NCI-H2196 treated with DMSO at 0.1 percent for 48 hours (cell line): Measurements from ENCODE around the gene PLEKHB2.
"Not testable (repeated sequence)": the region's sequence is repeated elsewhere in the genome, so short reads cannot be mapped to it uniquely, and the experiment has no call there.

Source experiments
- DNase-seq: peaks from one replicate; lab custom pipeline; 2025; ENCODE audit not compliant: unreplicated experiment; lab: John Stamatoyannopoulos, UW

PLEKHB2 gene

DNA sequence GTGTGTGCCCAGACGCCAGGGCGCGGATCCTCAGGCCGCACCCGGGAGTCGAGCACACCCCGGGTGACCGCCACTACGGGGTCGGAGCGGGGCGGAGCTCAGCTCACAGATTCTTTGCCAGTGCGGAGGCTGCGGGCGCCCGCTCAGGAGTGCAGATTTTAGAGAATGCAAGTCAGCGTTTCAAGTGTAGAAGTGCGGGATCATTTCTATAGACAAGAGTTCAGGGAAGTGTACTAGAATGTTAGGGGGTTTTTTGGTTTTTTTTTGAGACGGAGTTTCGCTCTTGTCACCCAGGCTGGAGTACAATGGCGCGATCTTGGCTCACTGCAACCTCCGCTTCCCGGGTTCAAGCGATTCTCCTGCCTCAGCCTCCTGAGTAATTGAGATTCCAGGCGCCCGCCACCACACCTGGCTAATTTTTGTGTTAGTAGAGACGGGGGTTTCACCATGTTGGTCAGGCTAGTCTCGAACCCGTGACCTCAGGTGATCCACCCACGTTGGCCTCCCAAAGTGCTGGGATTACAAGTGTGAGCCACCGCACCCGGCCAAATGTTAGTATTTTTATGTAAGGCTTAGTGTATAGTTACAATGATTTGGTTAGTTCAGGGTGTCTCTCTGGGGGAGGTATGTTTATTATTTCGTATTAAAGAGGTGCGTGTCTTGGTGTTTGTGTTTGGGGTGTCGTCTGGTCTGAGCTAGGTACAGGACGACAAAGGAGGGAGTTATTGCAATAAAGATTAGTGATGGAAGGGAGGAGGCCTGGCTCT is 11.3 kb upstream of the PLEKHB2 start:
- peak; percentile 64 for DNase-seq

DNA sequence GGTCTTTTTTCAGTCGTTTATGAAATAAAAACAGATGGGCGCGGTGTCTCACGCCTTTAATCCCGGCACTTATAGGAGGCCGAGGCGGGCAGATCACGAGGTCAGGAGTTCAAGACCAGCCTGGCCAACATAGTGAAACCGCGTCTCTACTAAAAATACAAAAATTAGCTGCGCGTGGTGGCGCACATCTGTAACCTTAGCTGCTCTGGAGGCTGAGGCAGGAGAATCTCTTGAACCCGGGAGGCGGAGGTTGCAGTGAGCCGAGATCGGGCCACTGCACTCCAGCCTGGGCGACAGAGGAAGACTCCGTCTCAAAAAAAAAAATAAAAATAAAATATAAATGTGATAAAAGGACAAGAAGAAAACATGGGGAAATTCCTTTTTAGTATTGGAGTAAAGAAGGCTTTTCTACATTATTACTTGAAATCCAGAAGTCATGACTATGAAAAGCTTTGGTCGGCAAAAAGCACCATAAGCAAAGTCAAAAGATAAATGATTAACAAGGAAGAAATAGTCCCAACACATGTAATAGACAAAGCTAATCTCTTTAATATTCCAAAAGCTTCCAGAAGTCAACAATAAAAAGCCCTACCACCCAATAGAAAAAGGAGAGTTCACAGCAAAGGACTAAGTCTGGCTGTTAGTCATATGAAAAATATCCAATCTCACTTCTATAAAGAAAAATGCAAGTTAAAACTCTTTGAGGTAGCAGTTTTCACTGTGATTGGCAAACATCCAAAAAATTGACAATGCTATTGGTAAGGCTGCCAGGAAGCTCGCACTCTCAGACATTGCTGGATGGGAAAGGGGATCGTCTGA is 10.5 kb upstream of the PLEKHB2 start:
- DNase-seq = no peak

DNA sequence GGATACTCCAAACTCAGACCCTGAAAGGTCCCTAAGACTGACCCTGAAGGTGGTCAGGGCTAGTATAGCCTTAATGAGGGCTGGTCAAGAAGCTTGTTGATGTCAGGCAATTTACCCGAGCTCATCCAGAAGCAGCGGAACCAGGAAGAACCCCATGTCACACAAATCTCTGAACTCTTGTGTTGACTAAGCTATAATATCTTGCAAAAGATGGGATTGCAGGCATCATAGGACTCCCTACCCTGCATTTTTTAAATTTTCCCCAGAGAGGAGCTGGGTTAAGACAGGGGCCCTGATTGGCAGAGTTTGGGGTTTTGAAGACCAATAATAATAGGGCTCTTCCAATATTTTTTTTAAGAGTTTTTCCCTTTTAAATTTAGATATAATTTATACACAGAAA is 2.0 kb upstream of the PLEKHB2 start:
- no peak for DNase-seq

DNA sequence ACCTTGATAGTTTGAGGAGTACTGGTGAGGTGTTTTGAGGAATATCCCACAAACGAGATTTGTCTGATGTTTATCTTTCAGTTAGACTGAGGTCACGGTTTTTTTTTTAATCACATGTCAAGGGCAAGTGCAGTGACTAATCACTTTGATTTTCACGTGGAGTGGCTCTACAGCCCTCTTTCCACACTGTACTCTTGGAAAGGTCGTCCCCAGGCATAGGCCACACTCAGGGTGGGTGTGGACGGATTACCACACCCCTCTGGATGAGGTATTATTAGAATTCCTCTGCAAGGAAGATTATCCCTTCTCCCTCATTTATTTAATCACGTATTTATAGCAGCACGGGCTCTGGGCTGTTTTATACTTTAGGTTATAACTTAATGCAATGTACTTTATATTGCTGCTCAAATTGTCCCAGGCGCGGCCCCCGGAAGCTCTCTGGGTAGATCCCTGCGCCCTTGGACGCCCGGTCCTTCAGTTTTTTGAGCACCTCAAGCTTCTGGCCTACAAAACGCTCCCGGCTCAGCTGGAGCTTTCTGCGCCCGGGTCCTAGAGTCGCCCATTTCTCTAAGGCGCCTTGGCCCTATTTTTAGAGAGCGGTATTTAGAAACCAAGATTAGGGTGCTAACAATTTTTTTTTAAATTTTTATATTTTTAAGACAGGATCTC is 515 bp upstream of the PLEKHB2 start:
- DNase-seq = peak; percentile 83

DNA sequence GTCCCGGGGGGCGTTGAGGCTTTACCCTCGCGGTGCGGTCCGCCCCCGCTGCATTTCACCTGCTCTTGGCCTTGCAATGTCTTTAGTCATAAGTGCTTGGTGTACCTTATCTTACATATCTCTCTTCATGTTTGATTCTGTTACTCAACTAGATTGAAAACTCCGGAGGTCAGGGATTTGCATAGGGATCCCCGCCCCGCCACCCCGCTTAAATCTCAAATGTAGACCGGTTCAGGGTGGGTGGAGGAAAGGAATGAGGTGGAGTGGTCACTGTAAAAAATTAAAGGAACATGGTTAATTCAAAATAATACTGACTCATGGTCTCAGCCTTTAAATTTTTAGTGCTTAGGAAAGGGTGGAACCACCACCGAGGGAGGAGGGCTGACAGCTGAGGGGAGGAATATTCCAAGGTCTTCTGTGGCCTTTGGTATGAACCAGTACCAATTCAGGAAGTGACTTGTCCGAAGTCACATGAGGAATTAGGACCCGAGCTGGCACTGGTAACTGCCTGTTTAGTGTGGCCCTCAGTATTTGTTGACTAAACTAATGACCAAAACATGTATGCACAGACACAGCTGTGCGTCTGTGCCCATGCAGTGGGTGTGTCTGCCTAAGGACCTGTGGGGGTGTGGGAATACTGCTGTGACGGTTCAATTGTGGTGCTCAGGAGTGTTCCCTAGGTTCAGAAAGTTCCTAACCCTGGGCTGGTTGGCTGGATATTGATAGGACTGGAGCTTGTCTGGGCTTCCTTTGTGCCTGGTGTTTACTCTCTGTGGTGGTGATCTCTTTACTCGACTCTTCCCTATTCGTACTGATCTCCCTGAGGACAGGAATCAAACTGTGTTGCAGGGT is 1.0 kb downstream of the PLEKHB2 start:
- peak; percentile 17 for DNase-seq

DNA sequence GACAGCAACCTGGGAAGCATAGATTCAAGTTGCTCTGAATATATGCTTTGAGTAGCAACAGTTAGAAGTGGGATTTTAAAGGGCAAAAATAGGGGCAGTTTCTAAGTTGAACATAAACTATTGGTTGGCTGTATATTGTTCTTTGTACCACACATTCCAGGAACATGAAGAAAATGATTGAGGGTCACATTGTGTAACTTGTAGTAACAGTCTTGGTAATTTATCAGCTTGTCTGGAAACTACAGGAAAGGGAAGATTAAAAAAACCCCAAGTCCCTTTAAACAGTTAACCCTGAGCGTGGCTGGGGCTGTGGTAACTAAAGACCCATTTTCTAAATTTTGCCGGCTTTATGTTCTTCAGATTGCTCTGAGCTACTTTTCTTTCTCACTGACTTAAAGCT is 7.4 kb downstream of the PLEKHB2 start:
- DNase-seq = no peak

DNA sequence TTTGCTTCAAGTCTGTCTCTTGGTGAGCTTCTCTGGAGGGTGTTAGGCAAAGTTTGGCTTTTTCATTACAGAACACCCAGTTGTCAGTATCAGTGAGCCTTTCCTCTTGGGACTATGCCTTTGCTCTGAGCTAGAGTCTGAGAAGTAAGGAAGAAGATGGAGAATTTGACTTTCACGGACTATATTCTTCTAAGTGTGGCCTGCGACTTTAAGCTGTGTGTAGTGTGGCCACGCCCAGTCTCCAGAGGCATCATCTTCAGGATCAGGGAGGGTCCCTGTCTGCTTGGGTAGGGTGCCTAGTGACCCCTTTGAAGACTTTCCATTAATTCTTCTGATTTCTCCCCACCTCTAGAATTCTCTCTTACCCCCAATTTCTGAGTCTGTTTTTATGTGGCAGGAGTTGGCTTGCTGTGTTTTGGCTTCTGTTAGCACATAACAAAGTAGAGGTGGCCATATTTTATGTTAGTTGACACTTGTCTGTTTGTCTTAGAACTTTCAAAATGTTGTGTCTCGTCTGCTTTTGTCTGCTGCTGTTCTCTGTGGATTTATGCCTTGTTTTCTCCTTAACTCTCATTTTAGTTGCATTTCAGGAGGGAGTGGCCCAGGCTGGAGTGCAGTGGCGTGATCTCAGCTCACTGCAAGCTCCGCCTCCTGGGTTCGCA is 8.6 kb downstream of the PLEKHB2 start:
- DNase-seq = no peak

DNA sequence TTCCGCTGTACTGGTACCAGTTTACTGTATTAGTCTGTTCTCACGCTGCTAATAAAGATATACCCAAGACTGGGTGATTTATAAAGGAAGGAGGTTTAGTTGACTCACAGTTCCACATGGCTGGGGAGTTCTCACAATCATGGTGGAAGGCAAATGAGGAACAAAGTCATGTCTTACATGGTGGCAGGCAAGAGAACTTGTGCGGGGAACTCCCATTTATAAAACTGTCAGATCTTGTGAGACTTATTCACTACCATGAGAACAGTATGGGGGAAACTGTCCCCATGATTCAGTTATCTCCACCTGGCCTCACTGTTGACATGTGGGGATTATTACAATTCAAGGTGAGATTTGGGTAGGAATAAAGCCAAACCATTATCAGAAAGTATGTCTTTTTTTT is 9.8 kb downstream of the PLEKHB2 start:
- DNase-seq = not testable (repeated sequence)

DNA sequence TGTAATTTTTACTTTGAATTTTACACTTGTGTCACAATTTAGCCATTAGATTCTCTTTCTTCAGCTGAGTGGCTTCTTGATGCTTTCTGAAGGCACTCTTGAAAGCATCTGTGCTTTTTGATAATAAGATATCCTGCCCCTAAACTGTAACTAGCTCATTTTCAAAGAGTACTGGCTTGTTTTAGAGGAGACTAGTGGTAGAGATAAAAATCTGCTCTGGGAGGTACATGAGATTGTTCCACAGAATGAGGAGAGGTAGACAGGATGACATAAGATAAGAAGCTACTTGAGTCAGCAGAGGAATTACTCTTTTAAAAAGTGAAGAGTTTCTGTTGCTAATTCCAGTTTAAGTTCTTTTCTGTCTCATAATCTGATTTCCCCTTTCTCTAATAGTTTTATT is 10.6 kb downstream of the PLEKHB2 start:
- no peak for DNase-seq

DNA sequence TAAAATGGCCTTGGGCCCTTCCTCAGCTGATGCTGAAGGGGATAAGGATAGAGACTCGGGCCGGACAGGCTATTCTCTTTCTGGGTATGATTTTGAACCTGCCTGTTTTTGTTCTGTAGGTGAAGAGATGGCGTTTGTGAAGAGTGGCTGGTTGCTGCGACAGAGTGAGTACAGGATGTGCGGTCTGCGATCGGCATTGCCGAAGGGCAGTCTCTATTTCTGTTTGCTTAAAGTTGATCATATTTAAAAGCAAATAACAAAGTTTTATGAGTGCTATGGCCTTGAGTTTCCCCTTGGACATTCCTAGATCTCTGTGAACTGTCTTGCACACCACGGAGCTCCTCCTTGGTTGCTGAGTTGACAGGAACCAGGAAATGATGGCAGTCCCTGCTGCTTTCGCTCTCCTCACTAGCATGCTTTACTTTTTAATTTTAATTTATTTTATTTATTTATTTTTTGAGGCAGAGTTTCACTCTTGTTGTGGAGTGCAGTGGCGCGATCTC is 15.7 kb downstream of the PLEKHB2 start:
- DNase-seq = no peak

DNA sequence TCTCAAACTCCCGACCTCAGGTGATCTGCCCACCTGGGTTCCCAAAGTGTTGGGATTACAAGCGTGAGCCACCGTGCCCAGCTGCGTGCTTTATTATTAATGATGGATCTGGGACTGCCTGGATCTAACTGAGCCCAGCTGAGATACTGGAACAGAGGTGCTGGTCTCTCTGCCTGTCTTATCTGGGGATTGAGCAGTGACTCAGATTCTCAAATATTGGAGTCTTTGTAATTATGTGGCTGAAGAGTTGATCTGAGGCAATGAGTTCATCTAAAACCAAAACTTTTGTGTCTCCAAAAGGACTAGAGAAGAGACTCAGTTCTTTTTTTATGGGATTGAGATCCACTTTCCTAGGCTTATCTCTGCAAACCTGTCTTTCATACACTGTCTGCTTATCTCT is 16.3 kb downstream of the PLEKHB2 start:
- DNase-seq = no peak

DNA sequence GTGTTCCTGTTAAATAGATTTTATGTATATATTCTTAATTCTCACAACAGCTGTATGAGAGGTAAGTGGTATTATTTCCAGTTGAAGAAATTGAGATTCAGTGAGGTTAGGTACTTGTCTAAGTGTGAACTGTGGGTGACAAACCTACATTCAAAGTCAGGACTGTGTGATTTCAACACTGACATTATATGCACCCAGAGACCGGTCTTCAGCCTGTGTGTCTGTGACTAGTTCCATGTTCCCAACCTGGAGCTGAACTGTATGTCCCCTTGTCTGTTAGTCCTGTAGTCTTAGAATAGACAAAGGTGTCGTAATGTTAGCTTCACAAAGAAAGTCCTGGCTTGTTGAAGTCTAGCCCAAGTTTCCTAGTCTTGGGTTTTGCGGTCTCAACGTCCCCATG is 17.4 kb downstream of the PLEKHB2 start:
- no peak for DNase-seq

DNA sequence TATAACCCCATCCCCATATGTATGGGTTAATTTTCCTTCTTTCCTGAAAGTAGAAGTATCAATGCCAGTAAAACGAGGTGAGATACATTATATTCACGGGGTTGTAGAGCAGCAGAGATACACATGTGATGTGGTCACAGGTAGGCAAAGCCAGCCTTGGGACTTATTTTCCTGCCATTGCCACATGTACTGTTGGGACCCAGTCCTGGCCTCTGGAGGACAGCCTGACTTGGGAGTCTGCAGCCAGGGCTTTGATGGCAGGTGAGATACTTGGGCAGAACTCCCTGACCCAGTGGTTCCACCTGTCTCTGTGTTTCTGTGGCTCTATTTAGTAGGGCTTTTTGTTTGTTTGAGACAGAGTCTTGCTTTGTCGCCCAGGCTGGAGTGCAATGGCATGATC is 18.1 kb downstream of the PLEKHB2 start:
- no peak for DNase-seq

DNA sequence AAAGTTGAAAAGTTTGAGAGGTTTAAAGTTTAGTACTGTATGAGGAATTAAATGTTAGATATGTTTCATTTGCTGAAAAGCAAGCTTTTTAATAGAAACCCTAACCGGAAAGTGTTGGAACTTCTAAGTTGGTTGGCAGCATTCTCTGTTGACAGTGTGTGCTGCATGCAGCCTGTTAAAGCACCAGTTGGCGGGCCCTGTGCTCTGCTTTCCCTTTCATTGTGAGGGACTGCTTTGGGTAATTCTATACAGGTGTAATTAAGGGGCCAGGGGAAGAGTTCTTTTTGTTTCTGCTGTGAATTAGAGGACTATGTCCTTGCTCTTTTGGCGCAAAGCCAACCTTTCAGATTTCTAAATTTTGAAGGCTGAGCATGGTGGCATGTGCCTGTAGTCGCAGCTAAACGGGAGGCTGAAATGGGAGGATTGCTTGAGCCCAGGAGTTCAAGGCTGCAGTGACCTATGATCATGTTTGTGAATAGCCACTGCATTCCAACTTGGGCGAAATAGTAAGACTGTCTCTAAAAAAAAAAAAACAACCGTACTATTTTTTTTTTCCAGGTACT is 20.1 kb downstream of the PLEKHB2 start:
- DNase-seq = no peak

DNA sequence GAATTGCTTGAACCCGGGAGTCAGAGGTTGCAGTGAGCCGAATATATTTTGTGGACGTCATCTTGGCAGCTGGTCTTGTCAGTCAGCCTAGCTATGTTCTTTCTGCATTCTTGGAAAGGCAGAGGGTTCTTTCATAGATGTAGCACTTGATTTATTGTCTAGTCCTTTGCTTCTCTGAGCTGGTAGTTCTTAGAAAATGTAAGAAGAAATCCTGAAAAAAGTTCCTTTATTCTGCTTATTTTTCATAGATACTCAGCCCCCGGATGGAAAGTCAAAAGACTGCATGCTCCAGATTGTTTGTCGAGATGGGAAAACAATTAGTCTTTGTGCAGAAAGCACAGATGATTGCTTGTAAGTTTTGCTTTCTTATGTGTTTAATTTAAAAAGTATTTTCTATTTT is 21.3 kb downstream of the PLEKHB2 start:
- DNase-seq = no peak

DNA sequence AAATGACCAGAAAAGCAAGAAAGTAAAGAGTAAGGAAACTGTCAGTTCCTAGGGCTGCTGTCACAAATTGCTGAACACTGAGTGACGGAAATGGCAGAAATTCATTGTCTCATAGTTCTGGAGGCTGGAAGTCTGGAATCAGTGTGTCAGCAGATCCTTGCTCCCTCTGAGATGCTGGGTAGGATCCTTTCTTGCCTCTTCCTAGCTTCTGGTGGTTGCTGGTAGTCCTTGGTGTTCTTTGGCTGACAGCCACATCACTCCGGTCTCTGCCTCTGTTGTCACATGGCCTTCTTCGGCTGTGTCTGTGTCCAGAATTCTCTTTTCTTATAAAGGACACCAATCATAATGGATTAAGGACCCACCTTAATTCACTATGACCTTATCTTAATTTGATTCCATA is 21.9 kb downstream of the PLEKHB2 start:
- DNase-seq = no peak

DNA sequence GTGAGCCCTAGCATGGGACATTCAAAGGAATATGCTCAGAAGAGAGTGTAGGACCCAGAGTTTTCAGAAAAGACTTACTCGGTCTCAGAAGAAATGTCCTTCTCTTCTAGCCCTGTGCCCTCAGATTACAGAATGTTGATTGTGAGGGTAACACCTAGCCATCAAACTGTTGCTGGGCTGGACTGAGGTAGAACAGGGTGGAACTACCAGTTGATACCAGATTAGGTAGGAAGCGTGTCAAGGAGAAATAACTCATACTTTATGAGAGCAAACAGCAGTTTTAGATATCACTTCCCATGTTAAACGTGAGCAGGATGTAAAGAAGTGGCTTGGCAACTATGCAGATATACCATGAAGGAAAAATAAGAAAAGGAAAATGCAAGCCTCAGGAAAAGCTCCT is 22.8 kb downstream of the PLEKHB2 start:
- DNase-seq = no peak

DNA sequence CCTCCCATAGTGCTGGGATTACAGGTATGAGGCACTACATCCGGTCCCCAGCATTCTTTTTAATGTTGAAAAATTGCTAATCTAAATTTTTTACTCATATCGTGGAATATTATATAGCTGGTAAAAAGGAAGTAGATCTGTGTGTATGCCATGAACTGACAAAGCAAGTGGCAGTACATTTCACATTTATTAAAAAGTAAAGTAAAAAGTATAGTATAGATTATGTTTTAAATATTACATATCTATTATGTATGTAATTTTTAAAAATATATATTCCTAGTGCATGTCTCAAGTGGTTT is 25.1 kb downstream of the PLEKHB2 start:
- DNase-seq = no peak

DNA sequence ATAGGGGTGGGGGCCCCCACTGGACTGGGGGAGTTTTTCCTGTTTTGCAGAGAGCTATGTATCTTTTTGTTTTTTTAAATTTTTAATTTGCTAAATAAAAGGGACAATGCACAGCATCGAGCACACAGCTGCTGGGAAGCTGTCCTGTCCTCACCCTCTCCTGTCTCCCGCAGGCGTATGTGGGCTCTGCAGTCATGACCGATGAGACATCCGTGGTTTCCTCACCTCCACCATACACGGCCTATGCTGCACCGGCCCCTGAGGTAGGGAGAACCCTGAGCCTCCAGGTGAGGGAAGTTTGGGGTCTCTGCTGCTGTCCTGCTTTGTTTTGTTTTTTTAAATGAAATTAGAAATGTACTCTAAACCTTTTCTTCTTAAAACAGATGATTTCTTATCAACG is 27.6 kb downstream of the PLEKHB2 start:
- DNase-seq = no peak

DNA sequence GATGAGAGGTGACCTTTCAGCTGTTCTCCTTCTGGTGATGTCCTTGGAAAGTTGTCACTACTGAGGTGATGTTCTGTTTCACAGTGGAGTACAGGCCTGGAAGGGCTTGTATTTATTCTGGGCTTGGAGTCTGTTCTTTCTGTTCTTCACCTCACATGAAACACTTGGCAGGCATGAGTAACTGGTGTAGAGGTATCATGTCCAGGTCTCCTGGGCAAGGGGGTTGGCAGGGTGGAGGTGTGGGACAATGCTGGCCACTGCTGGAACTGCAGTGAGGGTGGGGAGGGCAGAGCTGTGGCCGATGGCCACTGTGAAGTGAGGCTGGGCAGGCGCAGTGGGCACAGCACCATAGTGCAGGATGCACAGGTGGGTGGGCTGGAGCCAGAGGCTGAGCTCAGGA is 35.4 kb downstream of the PLEKHB2 start:
- no peak for DNase-seq
